CD4-positive, alpha-beta T cell (primary cell): Measurements from ENCODE around the gene ANKFN1. TPM values are rescaled to one million over a fixed set of nuclear protein-coding genes. Genes with fewer than 3 reads are reported as not detected.

Experiments used
- ATAC-seq: fragments of 200-7000 bp; cut with Tn5 transposase; one replicate; pipeline ENCODE4 v1.10.0; 2022; ENCODE audit warnings: mild to moderate bottlenecking; ENCODE audit not compliant: poor library complexity
- CTCF ChIA-PET: fragments of 350-600 bp; sonication (Branson Sonifier 250); formaldehyde crosslinking; loops from one replicate; lab custom pipeline; 2021; ENCODE audit warnings: antibody characterized with exemption, inconsistent platforms; lab: Charles Lee
- POLR2A ChIA-PET: fragments of 350-600 bp; sonication (Branson Sonifier 250); formaldehyde crosslinking; loops from one replicate; lab custom pipeline; 2021; ENCODE audit warnings: antibody characterized with exemption, inconsistent platforms; lab: Charles Lee
- DNase-seq, 14 experiments: peaks; one replicate each; pipeline ENCODE4 v3.0.0-alpha.2; 2013 to 2020; ENCODE audit warnings: mixed read lengths in 2 of 14
- H3K27ac ChIP-seq, 2 donors: one replicate each; pipeline versions ENCODE4 v1.5.1 to v1.7.0; 2013; ENCODE audit warnings: low read length in 2 of 2, low read depth in 1 of 2, mild to moderate bottlenecking in 1 of 2
- H3K27me3 ChIP-seq, 2 experiments: 1 replicate in 1 of 2; 2 replicates in 1 of 2; pipeline versions ENCODE4 v1.6.1 to v1.7.0; 2013; ENCODE audit warnings: low read length in 2 of 2, control low read depth in 1 of 2, mild to moderate bottlenecking in 1 of 2, moderate library complexity in 1 of 2; ENCODE audit not compliant: insufficient read depth in 2 of 2, control insufficient read depth in 1 of 2
- H3K36me3 ChIP-seq: one replicate; pipeline ENCODE4 v1.6.1; 2013; ENCODE audit warnings: low read length, control low read depth; ENCODE audit not compliant: insufficient read depth
- H3K4me1 ChIP-seq: one replicate; pipeline ENCODE4 v1.6.1; 2013; ENCODE audit warnings: low read length, control low read depth; ENCODE audit not compliant: insufficient read depth
- H3K4me3 ChIP-seq: one replicate; pipeline ENCODE4 v1.5.1; 2013; ENCODE audit warnings: mild to moderate bottlenecking, low read length, moderate library complexity
- H3K9me3 ChIP-seq, 2 experiments: 1 replicate in 1 of 2; 2 replicates in 1 of 2; pipeline versions ENCODE4 v1.6.1 to v1.7.0; 2013; ENCODE audit warnings: low read length in 2 of 2, mild to moderate bottlenecking in 2 of 2, control low read depth in 1 of 2, moderate library complexity in 1 of 2; ENCODE audit not compliant: control insufficient read depth in 1 of 2, insufficient read depth in 1 of 2
- H3K27ac Mint-ChIP-seq: one replicate; pipeline ENCODE4 v1.8.0; 2020; ENCODE audit warnings: mixed read lengths
- H3K27me3 Mint-ChIP-seq: one replicate; pipeline ENCODE4 v1.8.0; 2021; ENCODE audit warnings: mixed read lengths
- H3K36me3 Mint-ChIP-seq: one replicate; pipeline ENCODE4 v1.8.0; 2021; ENCODE audit warnings: low read depth, mixed read lengths
- H3K4me1 Mint-ChIP-seq: one replicate; pipeline ENCODE4 v1.8.0; 2021; ENCODE audit warnings: low read depth, mixed read lengths
- H3K4me3 Mint-ChIP-seq: one replicate; pipeline ENCODE4 v1.8.0; 2020; ENCODE audit warnings: mild to moderate bottlenecking, mixed read lengths
- H3K9me3 Mint-ChIP-seq: one replicate; pipeline ENCODE4 v1.8.0; 2020; ENCODE audit warnings: mixed read lengths
- intact Hi-C, 2 experiments: fragments of 100-400 bp; cut with DNase I in 1 of 2; cut with micrococcal nuclease in 1 of 2; formaldehyde crosslinking; loops; one replicate each; pipeline versions ENCODE4 v1.15.1 to v1.9.0; 2023 to 2025; cut with DNase I, micrococcal nuclease
- total RNA-seq, 174 experiments: library from RNA in 2 of 174; stranded (reverse) in 2 of 174; gene quantifications; one replicate each; pipeline ENCODE4 v1.2.3 and lab custom pipeline; 2021 to 2026
- TF ChIP-seq, protein P1 (sequence below): fragments of 200-600 bp; IDR thresholded peaks from one replicate; pipeline ENCODE4 v1.8.0; 2022; ENCODE audit warnings: antibody characterized with exemption, mild to moderate bottlenecking

The ANKFN1 gene
- total RNA-seq, 2 experiments from 2014 or later, result not detected

DNA sequence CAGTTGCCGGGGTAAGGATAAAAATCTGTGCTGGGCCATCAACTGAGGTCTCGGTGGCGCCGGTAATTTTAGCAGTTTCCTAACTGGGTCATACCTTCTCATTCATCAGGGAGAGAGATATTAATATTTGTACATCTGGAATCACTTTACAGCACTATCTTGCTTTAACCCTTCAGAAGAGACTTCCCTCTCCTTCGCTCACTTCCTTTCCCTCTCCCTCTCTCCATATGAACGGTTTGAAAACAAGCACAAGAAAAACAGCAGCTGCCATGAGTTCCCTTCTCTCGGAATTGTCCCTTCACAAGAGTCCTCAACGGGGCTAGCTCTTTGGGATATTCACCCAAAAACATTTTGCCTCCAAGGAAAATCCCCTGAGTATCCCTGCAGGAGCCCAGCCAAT is 295.9 kb downstream of the ANKFN1 start:
- Mint-ChIP-seq H3K4me3 (no peak overlapping the region), H3K27me3 (no peaks in the 10 kb centered on the region), H3K4me1 (no peaks in the 10 kb centered on the region), H3K36me3 (no peaks in the 10 kb centered on the region), H3K27ac (no peak overlapping the region), H3K9me3 (no peaks in the 10 kb centered on the region)
- no peaks in the 10 kb centered on the region for H3K4me1 ChIP-seq
- H3K27ac ChIP-seq, result no peak overlapping the region
- DNase-seq (no peak), ATAC-seq (no peak)
- no peaks in the 10 kb centered on the region for H3K27me3 ChIP-seq
- intact Hi-C loops, result no loop called here
- ChIA-PET CTCF (no interaction called here), POLR2A (no interaction called here)
- no peak overlapping the region for H3K4me3 ChIP-seq
- H3K36me3 ChIP-seq, result no peaks in the 10 kb centered on the region
- H3K9me3 ChIP-seq, result no peaks in the 10 kb centered on the region
- TF ChIP-seq, protein P1, sequence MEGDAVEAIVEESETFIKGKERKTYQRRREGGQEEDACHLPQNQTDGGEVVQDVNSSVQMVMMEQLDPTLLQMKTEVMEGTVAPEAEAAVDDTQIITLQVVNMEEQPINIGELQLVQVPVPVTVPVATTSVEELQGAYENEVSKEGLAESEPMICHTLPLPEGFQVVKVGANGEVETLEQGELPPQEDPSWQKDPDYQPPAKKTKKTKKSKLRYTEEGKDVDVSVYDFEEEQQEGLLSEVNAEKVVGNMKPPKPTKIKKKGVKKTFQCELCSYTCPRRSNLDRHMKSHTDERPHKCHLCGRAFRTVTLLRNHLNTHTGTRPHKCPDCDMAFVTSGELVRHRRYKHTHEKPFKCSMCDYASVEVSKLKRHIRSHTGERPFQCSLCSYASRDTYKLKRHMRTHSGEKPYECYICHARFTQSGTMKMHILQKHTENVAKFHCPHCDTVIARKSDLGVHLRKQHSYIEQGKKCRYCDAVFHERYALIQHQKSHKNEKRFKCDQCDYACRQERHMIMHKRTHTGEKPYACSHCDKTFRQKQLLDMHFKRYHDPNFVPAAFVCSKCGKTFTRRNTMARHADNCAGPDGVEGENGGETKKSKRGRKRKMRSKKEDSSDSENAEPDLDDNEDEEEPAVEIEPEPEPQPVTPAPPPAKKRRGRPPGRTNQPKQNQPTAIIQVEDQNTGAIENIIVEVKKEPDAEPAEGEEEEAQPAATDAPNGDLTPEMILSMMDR, result no peak

DNA sequence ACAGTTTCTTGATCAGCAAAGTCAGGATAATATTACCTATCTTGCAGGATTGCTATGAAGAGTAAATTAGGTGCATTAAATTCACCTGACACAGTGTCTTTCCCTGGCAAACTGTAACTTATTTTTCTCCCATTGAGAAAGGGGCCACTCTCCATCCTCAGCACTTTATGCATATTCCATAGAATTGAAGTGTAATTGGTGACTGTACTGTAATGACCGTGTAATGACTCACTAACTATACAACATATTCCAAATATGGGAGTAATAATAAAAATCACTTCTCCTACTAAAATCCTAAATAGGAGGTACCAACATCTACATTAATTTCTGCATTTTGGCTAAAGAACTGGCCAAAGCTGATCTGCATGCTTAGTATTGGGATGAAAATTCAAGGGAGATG is 298.4 kb downstream of the ANKFN1 start:
- ChIA-PET CTCF (no interaction called here), POLR2A (no interaction called here)
- H3K9me3 ChIP-seq, result no peaks in the 10 kb centered on the region
- H3K4me1 ChIP-seq, result no peaks in the 10 kb centered on the region
- H3K36me3 ChIP-seq, result no peaks in the 10 kb centered on the region
- no peak overlapping the region for H3K4me3 ChIP-seq
- H3K4me3 Mint-ChIP-seq, result no peak overlapping the region
- H3K36me3 Mint-ChIP-seq, result no peaks in the 10 kb centered on the region
- intact Hi-C loops, result no loop called here
- DNase-seq (no peak), ATAC-seq (no peak)
- no peaks in the 10 kb centered on the region for H3K4me1 Mint-ChIP-seq
- no peaks in the 10 kb centered on the region for H3K9me3 Mint-ChIP-seq
- no peak overlapping the region for H3K27ac ChIP-seq
- no peaks in the 10 kb centered on the region for H3K27me3 ChIP-seq
- H3K27ac Mint-ChIP-seq, result no peak overlapping the region
- H3K27me3 Mint-ChIP-seq, result peaks cover 12% of the 10 kb centered on the region
- TF ChIP-seq, protein P1, result no peak

DNA sequence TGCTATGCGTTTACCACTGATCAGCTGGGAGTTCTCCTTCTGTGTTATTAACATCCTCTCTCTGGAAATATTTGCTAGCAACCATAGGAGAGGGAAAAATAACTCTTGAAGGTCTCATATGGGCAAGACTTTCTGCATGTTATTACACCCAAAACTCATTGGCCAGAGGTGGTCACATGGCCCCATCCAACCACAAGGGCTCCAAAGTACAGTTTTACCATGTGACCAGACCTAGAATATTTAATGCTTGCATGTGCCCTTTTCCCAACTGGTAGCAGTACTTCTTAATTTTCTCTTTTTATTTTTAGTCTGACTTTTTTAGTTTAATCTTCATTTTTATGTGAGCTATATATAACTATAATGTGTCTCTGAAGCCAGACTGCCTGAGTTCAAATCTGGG is 299.2 kb downstream of the ANKFN1 start:
- ATAC-seq (no peak), DNase-seq (no peak)
- TF ChIP-seq, protein P1, result no peak
- intact Hi-C loops, result no loop called here
- Histone ChIP-seq H3K4me3 (no peak overlapping the region), H3K9me3 (no peaks in the 10 kb centered on the region), H3K4me1 (no peaks in the 10 kb centered on the region), H3K27me3 (no peaks in the 10 kb centered on the region), H3K27ac (no peak overlapping the region), H3K36me3 (no peaks in the 10 kb centered on the region)
- ChIA-PET CTCF (no interaction called here), POLR2A (no interaction called here)
- peaks cover 20% of the 10 kb centered on the region for H3K27me3 Mint-ChIP-seq
- no peaks in the 10 kb centered on the region for H3K36me3 Mint-ChIP-seq
- no peaks in the 10 kb centered on the region for H3K9me3 Mint-ChIP-seq
- no peaks in the 10 kb centered on the region for H3K4me1 Mint-ChIP-seq
- no peak overlapping the region for H3K4me3 Mint-ChIP-seq
- H3K27ac Mint-ChIP-seq, result no peak overlapping the region
